ENCODE data around the gene NXPE3.
"Not testable (repeated sequence)": the region's sequence is repeated elsewhere in the genome, so short reads cannot be mapped to it uniquely, and the experiment has no call there.

NXPE3 gene

DNA sequence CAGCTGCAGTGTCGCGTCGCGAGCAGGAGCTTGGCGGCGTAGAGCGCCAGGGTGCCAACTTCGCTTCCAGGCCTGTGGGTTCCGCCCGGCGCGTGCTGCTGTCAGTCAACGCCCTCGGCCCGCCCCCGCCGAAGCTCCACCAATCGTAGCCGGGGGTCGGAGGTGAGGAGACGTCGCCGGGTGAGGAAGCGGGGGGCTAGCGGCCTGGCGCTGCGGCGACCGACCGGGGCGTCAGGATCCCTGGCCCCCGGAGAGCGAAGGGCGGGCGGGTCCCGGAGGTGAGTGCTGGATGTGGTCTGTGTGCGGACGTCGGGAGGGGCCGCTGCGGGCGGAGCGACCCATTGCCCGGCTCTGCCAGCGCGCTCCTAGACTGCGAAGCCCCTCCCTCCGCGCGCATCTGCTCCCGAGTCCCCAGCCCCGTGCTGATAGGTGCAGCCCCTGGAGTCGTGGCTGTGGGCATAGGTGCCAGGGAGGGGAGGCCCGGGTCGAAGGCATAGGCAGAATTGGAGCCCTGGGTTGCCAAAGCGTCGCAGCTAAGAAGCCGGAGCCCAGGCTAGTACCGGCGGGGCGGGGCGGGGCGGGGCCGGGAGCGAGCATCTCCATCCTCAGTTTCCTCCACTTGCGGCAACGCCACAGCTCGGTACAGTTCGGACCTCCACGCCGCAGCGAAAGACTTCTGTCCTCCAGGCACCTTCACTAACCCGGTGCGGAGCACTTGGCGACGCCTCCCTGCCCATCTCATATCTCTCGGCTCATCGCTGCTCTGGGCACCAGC, at the start of gene NXPE3:
TSS of gene NXPE3 (plus strand) at position 165 of the 775 bp plus-strand sequence. CDS start 6,386 bp downstream, outside the sequence.
- peak; percentile 93 for DNase-seq (ENCODE audit: low spot score)

DNA sequence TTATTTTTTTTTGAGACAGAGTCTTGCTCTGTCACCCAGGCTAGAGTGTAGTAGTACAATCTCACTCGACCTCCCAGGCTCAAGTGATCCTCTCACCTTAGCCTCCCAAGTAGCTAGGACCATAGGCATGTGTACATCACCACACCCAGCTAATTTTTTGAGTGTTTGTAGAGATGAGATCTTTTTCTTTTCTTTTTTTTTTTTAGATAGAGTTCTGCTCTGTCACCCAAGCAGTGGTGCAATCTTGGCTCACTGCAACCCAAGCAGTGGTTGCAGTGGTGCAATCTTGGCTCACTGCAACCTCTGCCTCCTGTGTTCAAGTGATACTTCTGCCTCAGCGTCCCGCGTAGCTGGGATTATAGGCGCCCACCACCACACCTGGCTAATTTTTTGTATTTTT, 49.4 kb upstream of the NXPE3 start:
- no peak for DNase-seq (ENCODE audit: low spot score)

DNA sequence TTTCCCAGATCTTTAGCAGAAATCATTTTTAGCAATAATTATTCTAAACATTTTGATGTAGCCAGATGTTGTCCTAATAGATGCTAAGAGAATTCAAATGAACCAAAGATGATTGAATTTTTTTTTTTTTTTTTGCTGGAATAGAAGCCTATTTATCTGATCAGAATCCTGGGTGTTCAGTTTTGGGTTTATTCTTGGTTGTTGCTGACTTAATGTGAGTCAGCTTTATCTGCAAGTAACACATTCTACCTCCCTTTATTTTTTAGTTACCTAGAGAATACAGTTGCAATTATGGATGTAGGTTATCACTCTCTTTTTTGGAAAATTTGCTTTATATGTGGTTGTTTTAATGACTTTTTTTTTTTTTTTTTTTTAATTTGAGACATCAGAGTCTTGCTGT, 48.2 kb upstream of the NXPE3 start:
- DNase-seq (ENCODE audit: low spot score): no peak

DNA sequence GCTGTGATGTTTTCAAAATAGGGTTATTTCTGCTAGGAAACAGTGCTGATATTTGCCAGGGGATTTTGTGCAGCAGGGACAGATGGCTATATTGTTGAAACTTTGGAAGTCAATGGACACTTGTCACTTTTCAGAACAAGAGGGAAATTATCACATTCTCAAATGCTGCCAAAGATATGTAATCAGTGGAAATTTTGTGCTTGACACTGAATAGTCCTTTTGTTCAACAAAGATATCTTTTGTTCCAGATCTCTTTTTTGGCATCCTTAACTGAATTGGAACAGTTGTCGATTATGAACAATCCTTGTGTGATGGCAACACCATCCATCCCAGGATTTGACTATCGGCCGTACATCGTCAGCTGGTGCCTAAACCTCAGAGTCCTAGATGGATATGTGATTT, 46.8 kb upstream of the NXPE3 start:
- no peak for DNase-seq (ENCODE audit: low spot score)

DNA sequence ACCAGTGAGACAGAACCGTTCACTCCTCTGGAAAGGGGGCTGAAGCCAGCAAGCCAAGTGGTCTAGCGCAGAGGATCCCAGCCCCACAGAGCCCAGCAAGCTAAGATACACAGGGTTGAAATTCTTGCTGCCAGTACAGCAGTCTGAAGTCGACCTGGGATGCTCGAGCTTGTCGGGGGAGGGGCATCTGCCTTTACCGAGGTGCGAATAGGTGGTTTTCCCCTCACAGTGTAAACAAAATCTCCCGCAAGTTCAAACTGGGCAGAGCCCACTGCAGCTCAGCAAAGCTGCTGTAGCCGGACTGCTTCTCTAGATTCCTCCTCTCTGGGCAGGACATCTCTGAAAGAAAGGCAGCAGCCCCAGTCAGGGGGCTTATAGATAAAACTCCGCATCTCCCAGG, 43.2 kb upstream of the NXPE3 start:
- DNase-seq (ENCODE audit: low spot score): no peak

DNA sequence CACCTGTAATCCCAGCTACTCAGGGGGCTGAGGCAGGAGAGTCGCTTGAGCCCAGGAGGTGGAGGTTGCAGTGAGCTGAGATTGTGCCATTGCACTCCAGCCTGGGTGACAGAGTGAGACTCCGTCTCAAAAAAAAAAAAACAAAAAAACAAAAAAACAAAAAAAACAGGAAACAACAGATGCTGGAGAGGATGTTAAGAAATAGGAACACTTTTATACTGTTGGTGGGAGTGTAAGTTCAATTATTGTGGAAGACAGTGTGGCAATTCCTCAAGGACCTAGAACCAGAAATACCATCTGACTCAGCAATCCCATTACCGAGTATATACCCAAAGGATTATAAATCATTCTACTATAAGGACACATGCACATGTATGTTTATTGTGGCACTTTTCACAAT, 37.1 kb upstream of the NXPE3 start:
- not testable (repeated sequence) for DNase-seq (ENCODE audit: low spot score)

DNA sequence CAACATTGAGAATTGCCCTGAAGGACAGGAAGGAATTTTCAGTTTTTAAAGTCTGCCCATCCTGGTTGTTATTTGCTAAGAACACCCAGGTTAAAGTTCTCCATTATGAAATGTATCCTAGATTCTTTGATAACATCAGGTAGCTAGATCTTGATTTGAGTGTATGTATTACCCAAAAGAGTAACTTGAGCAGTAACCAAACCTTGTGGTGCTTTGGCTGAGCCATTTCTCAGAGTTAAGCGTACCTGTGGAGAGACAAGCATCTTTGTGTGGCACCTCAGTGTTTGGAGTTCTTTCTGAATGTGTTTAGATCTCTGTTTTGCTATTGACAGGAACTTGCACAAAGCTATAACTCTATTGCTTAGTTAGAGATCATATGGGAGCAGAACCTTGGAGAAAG, 34.2 kb upstream of the NXPE3 start:
- no peak for DNase-seq (ENCODE audit: low spot score)

DNA sequence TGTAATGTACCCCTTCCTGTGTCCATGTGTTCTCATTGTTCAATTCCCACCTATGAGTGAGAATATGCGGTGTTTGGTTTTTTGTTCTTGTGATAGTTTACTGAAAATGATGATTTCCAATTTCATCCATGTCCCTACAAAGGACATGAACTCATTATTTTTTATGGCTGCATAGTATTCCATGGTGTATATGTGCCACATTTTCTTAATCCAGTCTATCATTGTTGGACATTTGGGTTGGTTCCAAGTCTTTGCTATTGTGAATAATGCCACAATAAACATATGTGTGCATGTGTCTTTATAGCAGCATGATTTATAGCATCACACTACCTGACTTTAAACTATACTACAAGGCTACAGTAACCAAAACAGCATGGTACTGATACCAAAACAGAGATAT, 33.1 kb upstream of the NXPE3 start:
- not testable (repeated sequence) for DNase-seq (ENCODE audit: low spot score)

DNA sequence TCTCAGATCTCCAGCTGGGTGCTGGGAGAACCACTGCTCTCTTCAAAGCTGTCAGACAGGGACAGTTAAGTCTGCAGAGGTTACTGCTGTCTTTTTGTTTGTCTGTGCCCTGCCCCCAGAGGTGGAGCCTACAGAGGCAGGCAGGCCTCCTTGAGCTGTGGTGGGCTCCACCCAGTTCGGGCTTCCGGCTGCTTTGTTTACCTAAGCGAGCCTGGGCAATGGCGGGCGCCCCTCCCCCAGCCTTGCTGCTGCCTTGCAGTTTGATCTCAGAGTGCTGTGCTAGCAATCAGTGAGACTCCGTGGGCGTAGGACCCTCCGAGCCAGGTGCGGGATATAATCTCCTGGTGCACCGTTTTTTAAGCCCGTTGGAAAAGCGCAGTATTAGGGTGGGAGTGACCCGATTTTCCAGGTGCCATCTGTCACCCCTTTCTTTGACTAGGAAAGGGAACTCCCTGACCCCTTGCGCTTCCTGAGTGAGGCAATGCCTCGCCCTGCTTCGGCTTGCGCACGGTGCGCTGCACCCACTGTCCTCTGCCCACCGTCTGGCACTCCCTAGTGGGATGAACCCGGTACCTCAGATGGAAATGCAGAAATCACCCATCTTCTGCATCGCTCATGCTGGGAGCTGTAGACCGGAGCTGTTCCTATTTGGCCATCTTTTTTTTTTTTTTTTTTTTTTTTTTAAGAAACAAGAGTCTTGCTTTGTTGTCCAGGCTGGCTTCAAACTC, 25.5 kb upstream of the NXPE3 start:
- not testable (repeated sequence) for DNase-seq (ENCODE audit: low spot score)

DNA sequence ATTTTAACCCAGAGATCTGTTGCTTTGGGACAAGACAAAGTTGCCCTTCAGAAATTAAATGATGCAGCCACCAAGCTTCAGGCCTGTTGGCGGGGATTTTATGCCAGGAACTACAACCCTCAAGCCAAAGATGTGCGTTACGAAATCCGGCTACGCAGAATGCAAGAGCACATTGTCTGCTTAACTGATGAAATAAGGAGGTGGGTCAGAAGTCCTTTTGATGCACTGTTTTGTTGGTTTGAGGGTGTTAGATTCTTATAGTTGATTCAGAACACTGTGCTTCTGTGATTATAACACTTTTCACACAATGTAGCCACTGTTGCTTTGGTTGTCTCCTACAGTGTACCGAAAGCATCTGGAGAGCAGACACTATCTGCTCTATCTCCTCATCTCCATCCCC, 20.8 kb upstream of the NXPE3 start:
- DNase-seq (ENCODE audit: low spot score): no peak

DNA sequence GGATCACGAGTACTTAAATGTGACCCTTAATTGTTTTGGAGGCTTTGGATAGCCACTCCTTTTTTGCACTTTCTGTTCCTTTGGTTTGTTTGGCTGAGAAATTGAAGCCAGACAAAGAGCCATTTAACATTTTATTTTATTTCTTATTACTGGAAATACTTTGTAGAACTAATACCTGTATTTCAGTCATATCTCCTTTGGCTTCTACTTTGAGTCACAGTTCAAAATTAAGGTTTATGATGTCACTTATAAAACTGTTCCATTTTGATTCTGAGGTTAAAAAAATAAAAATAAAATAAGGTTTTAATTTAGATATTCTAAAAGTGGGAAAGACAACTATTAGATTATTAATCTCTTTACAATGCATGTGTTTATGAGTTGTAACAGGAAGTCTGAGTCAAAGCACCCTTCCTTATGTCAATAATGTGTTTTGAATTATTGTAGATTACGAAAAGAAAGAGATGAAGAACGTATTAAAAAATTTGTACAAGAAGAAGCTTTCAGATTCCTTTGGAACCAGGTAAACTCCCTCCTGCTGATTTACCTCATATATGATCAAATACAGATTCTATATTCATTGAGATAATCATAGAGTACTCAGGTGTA, 16.9 kb upstream of the NXPE3 start:
- no peak for DNase-seq (ENCODE audit: low spot score)

DNA sequence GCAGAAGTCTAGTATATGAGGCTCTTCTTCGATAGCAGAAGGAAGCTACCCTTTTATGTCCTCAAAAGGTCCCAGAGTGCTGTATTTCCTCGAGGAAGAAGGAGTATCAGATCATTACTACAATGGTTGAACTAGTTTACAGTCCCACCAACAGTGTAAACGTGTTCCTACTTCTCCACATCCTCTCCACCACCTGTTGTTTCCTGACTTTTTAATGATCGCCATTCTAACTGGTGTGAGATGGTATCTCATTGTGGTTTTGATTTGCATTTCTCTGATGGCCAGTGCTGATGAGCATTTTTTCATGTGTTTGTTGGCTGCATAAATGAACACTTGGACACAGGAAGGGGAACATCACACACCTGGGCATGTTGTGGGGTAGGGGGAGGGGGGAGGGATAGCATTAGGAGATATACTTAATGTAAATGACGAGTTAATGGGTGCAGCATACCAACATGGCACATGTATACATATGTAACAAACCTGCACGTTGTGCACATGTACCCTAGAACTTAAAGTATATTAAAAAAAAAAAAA, 1.2 kb upstream of the NXPE3 start:
- not testable (repeated sequence) for DNase-seq (ENCODE audit: low spot score)

DNA sequence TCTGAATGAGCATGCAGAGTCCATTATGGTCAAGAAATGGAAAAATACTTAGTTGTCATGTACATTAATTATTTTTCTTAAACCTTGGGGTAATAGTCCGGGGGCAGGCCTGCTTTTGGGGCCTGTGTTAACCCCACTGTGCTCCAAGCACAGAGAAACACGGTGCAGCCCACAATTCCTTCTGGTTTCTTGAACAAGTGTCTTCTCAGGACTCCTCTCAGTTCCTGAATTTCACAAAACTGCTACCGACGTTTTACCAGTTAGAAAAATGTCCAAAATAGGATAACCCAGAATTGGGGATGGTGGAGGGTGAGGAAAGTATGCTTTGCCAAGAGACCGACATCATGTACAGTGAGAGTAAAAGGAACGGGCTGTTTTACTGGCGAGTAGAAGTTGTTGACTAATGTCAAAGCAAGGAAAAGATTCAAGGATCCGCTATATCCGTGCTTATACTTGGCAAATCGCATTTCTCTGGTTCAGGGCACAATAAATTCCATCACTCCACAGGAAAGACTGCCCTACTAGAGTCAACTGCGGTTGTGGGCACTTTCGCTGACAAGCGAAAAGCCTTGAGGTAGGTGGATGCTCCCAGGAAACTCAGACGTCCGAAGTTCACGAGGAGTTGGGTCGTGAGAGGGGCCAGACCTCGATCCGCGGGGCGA, 495 bp upstream of the NXPE3 start:
- DNase-seq (ENCODE audit: low spot score): no peak

DNA sequence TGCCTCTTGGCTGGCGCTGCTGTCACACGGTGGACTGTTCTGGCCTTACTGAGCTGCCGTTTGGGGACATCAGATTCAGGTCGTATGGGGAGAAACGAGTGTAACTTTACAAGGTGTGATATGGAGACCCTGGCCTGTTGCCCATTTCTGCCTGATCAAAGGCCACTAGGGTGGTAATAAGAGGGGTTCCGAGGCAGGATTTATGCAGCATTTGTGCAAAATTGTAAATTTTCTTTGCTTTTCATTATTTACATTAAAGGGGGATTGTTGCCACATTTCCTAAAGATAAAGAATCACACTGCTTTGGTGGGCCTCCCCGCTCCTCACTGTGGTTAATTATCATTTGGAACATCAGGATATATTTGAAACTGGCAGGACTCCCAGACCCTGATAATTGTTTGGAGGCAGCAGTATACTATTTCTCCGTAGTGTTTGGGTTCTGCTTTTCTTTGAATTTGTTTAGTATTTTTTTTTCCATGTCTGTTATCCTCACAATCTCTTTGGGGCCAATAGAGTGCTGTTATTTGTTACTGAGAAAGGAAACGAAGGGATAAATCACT, 891 bp downstream of the NXPE3 start:
- no peak for DNase-seq (ENCODE audit: low spot score)

DNA sequence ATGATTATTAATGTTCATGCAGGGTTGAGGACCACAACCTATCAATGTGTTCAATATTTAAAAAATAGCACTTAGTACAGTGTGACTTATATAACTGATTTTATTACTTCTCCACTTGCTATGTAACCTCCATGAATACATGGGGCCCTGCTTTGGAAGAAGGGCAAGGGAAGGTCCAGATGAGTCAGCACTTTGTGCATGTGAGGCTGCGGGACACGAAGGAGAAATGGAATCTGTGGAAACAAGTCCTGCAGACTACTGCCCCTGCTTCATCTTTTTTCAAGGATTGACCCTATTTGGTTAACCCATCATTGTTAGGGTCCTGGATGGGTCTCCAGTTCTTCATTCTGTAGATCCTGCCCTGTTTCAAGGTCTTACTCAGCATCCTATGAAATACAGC, 1.6 kb downstream of the NXPE3 start:
- no peak for DNase-seq (ENCODE audit: low spot score)

DNA sequence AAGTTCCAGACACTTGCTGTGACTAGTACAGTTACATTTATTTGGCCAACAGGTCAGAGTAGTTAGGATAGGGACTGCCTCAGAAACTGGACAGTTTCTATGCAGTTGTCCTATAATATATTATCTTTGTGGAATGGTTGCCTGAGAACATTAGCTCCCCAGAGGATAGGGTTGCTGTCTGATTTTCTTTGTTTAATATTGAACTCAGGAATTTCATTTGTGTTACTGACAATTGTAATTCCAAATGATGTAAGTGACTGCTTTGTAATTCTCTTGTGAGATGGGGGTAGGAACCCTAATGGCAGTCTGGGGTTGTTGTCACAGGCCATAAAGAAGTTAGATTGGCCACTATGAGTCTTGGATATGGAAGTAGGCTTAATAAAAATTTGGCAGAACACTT, 2.2 kb downstream of the NXPE3 start:
- DNase-seq (ENCODE audit: low spot score): no peak

DNA sequence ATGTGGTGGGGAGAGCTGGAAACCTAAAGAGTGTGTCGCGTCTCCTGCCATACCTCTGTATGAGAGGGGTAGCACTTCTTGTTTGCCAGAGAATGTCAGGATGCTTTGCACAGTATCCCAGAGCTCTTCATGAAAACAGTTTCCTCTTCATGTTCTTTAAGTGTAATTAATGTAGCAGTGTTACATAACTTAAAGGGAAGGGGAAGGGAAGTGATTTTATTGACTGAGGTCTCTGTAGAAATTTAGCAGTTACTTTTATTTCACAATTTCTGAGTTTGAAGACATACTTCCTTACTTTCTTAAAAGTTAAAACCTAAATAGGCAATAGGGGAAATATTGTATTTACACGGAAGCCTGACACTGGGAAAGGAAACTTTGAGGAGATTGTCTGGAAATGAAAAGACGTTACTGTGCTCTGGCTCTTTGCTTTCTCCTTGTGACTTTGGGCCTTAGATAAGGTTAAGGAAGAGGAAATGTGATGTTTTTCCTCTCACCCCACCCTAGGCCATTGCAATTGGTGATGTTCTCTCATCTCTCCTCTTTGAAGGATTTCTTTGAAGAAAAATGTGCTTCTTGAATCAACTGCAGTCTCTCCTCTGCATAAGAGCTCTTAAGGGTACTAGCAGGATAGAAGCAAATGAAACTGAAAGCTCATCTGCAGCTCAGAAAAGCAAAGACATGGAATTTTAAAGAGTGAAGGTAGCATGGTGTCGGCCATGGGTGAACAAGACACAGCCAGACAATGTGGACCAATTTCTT, 6.0 kb downstream of the NXPE3 start:
- DNase-seq (ENCODE audit: low spot score): no peak

DNA sequence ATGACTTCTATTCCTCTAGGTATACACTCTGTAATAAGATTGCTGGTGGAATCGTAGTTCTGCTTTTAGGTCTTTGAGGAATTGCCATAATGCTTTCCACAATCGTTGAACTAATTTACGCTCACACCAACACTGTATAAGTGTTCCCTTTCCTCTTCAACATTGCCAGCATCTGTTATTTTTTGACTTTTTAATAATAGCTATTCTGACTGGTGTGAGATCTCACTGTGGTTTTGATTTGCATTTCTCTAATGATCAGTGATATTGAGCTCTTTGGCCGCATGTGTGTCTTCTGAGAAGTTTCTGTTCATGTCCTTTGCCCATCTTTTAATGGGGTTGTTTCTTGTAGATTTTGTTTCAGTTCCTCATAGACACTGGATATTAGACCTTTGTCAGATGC, 12.8 kb downstream of the NXPE3 start:
- DNase-seq (ENCODE audit: low spot score): peak; percentile 88

DNA sequence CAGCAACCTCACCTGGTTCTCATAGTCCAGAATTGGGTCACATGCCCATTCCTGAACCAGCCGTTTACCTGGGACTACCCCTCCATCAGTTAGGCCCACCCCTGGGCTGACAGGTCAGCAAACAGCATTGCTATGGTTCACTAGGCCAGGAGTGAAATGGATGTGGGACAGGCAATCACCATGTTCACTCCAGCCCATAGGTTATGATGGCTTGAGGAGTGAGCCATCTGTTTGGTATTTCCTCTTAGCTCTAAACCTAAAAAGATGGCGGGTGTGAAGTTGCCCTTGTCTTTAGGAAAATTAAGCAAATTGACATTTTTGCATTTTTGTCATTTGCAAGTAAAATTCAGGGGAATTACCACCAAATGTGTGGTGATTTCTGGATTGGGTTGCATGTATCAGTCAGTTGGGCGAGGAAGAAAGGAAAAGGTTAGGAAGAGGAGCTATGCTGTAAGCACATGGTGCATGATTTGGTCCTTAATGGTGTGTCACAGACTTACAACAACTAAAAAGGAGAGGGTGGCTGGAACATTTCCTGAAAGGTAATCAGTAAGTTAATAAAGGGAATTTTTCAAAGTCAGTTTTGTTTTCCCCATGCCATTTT, 17.2 kb downstream of the NXPE3 start:
- no peak for DNase-seq (ENCODE audit: low spot score)

DNA sequence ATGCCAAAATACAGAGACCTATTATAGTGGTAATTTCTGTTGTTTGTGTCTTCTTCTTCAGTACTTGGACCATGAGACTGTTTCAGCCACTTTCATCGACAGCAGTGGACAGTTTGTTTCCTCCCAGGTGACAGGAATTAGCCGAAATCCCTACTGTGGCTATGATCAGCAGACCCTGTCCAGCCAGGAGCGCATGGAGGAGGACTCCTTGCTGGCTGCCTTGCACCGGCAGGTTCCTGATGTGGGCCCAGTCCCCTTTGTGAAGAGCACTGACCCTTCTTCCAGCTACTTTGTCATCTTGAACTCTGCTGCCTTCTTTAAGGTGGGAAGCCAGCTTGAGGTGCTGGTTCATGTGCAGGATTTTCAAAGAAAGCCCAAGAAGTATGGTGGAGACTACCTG, 22.2 kb downstream of the NXPE3 start:
- no peak for DNase-seq (ENCODE audit: low spot score)

DNA sequence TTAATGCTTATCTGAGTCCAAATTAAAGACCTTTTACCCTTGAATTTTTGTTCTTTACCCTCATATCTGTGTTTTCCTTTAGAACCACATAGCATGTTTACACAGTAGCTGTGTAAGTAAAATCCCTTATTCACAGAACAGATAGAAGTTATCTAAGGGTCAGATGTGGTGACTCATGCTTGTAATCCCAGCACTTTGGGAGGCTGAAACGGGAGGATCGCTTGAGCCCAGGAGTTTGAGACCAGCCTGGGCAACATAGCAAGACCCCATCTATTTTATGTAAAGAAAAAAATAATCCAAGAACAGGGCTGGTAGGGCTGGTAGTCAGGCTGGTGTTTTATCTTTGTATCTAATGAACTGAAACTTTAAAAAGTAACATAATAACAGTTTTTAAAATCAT, 23.2 kb downstream of the NXPE3 start:
- no peak for DNase-seq (ENCODE audit: low spot score)
